ENCODE results near the gene SCAF8.
A peak's percentile ranks its signal among the peaks of the same experiment; 100 is the strongest.
"Not testable (repeated sequence)": the region's sequence is repeated elsewhere in the genome, so short reads cannot be mapped to it uniquely, and the experiment has no call there.

The SCAF8 gene, protein sequence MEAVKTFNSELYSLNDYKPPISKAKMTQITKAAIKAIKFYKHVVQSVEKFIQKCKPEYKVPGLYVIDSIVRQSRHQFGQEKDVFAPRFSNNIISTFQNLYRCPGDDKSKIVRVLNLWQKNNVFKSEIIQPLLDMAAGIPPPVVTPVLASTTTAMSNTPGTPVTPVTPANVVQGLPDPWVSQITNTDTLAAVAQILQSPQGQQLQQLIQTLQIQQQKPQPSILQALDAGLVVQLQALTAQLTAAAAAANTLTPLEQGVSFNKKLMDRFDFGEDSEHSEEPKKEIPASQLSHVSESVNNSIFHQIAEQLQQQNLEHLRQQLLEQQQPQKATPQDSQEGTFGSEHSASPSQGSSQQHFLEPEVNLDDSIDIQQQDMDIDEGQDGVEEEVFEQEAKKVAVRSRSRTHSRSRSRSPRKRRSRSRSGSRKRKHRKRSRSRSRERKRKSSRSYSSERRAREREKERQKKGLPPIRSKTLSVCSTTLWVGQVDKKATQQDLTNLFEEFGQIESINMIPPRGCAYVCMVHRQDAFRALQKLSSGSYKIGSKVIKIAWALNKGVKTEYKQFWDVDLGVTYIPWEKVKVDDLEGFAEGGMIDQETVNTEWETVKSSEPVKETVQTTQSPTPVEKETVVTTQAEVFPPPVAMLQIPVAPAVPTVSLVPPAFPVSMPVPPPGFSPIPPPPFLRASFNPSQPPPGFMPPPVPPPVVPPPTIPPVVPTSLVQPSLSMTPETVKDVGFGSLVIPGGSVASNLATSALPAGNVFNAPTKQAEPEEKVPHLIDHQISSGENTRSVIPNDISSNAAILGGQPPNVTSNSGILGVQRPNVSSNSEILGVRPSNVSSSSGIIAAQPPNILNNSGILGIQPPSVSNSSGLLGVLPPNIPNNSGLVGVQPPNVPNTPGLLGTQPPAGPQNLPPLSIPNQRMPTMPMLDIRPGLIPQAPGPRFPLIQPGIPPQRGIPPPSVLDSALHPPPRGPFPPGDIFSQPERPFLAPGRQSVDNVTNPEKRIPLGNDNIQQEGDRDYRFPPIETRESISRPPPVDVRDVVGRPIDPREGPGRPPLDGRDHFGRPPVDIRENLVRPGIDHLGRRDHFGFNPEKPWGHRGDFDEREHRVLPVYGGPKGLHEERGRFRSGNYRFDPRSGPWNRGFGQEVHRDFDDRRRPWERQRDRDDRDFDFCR (N-terminal part only)

DNA sequence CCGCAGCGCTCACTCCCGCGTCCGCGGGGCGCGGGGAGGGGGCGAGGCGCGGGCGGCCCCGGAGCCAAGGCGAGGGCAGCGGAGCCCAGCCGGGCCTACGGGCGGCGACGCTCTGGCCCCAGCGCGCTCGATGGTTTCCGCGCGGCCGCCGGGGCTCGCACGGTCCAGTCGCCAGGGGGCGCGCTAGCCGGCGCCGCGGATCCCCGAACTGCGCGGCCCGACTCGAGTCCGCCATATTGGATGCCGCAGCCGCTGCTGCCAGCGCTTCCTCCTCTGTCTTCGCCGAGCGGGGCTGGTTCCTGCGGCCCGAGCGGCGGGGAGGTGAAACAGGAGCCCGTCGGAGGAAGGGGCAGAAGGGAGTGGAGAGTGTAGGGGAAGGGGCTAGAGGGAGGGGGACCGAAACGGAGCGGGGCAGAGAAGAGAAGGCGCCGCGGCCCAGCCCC lies at the start of gene SCAF8:
Gene SCAF8 (plus strand): TSS at position 234 of the 443 bp plus-strand sequence. CDS start 485 bp downstream, outside the sequence.
- Mint-ChIP-seq H3K4me1 (ENCODE audit: low read depth) (peaks cover 27% of the 10 kb centered on the region), H3K4me3 (peak within 1 kb of the TSS; percentile 88), H3K36me3 (ENCODE audit: low read depth) (peaks cover 10% of the 10 kb centered on the region), H3K27ac (peak within 1 kb of the TSS; percentile 89), H3K27me3 (ENCODE audit: low read depth) (no peaks in the 10 kb centered on the region), H3K9me3 (no peaks in the 10 kb centered on the region)

DNA sequence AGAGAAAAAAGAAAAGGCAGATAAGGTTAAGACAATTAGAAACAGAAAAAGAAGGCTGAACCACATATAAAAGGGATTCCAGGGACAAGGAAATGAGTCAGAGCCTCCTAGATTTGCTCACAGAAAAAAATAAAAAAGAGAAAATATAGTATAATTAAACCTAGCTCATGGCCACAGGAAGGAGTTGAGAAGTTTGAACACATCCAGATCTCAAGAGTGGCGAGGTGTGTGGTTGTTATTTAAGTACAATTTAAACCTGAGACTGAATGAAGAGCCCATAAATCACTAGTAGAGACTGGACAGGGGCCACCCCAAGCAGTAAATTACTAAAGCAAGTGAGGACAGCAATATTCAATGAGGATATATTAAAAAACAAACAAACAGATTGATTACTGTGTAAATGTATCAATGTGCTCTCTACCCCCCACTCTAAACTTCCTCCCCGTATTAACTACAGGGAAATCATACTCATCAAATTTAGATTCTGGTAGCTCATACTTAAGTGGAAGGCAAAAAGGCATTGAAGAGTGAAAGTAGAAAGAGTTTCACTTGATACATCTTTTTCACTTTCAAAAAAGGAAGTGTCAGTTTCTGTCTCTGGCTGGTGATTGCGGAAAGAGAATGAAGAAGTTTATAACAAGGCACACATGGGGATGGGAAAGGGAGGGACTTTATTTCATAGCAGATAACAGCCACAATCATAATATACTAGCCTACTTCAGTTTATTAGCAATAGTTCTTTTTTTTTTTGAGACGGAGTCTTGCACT lies 49.3 kb upstream of the SCAF8 start:
- H3K4me3 Mint-ChIP-seq = no peak overlapping the region
- peaks cover 7% of the 10 kb centered on the region for H3K4me1 Mint-ChIP-seq (ENCODE audit: low read depth)
- peaks cover 23% of the 10 kb centered on the region for H3K27me3 Mint-ChIP-seq (ENCODE audit: low read depth)
- H3K9me3 Mint-ChIP-seq = no peaks in the 10 kb centered on the region
- no peak overlapping the region for H3K27ac Mint-ChIP-seq
- no peaks in the 10 kb centered on the region for H3K36me3 Mint-ChIP-seq (ENCODE audit: low read depth)

DNA sequence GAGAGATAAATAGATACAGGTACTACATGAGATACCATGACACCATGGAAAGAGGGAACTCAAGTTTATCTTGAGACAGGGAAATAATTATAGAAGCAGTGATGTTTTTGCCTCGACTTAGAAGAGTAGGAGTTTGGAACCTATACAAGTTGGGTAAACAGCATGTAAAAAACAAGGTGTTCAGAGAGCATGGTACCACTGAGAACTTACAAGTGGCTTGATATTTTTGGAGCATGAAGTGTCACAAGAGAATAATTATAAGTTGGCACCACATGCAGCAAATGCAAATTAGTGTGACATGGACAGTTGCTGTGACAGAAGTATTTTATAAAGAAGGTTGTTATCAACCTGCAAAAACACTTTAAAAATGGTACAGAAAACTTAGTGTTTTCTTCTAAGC lies 47.1 kb upstream of the SCAF8 start:
- no peak overlapping the region for H3K4me3 Mint-ChIP-seq

DNA sequence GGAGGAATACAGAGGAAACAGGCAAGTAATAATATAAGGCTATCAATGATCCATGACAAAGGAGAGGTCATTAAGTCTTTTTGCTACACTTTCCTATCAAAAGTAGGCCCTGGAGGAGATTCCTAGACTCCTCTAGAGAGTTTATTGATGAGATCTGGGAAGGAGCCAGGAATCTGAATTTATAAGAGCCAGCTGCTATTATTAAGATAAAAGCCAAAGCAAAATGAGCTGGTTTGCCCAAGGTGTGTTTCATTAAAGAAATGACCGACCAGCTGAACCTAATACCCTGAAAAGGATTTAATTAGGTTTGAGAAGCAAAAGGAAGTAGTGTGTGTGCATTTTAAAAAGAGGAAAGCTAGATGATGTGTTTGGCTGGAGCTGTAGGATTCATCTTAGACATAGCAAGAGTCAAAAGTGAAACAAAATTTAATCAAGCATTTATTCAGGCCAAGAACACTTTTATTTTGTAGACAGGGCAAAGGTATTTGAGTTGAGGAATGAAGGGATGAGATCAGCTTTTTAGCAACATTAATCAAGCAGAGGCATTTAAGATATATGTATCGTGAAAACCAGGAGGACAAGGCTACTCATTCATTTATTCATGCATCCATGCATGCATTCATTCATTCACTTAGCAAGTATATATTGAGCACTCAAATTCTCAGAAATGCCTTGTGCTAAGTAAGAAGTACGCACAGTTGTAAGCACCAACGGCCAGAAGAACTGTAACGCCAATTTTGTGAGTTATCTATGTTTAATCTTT lies 43.5 kb upstream of the SCAF8 start:
- no peaks in the 10 kb centered on the region for H3K27me3 Mint-ChIP-seq (ENCODE audit: low read depth)
- H3K36me3 Mint-ChIP-seq (ENCODE audit: low read depth) = no peaks in the 10 kb centered on the region
- no peak overlapping the region for H3K27ac Mint-ChIP-seq
- no peak overlapping the region for H3K4me3 Mint-ChIP-seq
- H3K9me3 Mint-ChIP-seq = no peaks in the 10 kb centered on the region
- H3K4me1 Mint-ChIP-seq (ENCODE audit: low read depth) = no peaks in the 10 kb centered on the region

More for the DNA sequence above, 47.1 kb upstream of the SCAF8 start:
- H3K4me1 Mint-ChIP-seq (ENCODE audit: low read depth) = peaks cover 7% of the 10 kb centered on the region
- H3K27ac Mint-ChIP-seq = no peak overlapping the region
- H3K36me3 Mint-ChIP-seq (ENCODE audit: low read depth) = no peaks in the 10 kb centered on the region
- no peaks in the 10 kb centered on the region for H3K9me3 Mint-ChIP-seq
- peaks cover 17% of the 10 kb centered on the region for H3K27me3 Mint-ChIP-seq (ENCODE audit: low read depth)

DNA sequence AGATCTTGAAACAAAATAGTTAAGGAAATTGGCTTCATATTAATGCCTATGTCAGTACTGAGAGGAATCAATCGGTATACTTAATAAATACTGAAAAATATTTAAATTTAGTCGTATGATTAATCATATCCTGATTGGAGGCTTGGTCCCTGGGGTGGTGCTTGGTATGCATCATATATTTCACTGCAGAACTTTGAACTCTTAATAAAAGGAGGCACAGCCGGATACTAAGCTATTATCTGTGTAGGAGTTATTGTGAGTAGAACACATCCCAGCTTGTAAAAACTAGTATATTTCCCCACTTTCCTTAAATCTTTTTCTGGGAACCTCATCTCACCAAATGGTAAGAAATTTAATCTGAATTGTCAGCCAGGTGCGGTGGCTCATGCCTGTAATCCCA lies 42.4 kb upstream of the SCAF8 start:
- no peaks in the 10 kb centered on the region for H3K27me3 Mint-ChIP-seq (ENCODE audit: low read depth)
- no peaks in the 10 kb centered on the region for H3K9me3 Mint-ChIP-seq
- no peak overlapping the region for H3K4me3 Mint-ChIP-seq
- no peak overlapping the region for H3K27ac Mint-ChIP-seq
- no peaks in the 10 kb centered on the region for H3K36me3 Mint-ChIP-seq (ENCODE audit: low read depth)
- H3K4me1 Mint-ChIP-seq (ENCODE audit: low read depth) = no peaks in the 10 kb centered on the region

DNA sequence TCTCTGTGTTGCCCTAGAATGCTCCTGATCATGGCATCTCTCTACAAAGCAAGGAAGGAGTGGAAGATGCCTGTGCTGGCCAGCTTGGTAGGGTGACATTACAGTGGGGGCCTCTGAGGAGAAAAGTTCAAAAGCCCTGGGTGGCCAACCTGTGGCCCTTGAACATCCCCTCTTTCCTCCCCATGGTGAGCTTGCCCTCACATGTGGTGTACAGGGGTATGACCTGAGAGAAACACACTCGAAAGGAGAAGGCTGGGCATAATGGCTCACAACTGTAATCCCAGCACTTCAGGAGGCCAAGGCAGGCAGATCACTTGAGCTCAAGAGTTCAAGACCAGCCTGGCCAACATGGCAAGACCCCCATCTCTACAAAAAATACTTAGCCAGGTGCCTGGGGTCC lies 36.6 kb upstream of the SCAF8 start:
- Mint-ChIP-seq H3K36me3 (ENCODE audit: low read depth) (no peaks in the 10 kb centered on the region), H3K4me1 (ENCODE audit: low read depth) (no peaks in the 10 kb centered on the region), H3K4me3 (no peak overlapping the region), H3K9me3 (no peaks in the 10 kb centered on the region), H3K27ac (no peak overlapping the region), H3K27me3 (ENCODE audit: low read depth) (no peaks in the 10 kb centered on the region)

DNA sequence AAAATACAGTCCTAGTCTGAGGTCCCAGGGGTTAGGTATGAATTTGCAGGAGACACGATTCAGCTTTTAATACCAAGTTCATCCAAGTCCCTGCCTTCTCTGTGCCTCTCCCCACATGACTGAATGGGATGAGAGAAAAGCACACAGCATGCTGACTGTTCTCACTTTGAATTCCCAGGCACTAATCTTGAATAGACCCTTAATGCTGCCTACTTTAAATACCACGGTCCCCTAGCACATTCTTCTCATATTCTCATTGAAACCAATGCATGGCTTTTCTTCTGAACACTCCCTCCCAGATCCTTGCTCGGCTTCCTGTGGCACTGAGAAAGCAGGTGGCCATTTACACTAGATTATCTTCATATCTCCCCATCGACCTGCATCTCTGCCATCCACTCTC lies 30.1 kb upstream of the SCAF8 start:
- H3K27ac Mint-ChIP-seq = no peak overlapping the region
- H3K4me1 Mint-ChIP-seq (ENCODE audit: low read depth) = no peaks in the 10 kb centered on the region
- no peaks in the 10 kb centered on the region for H3K9me3 Mint-ChIP-seq
- no peaks in the 10 kb centered on the region for H3K36me3 Mint-ChIP-seq (ENCODE audit: low read depth)
- no peak overlapping the region for H3K4me3 Mint-ChIP-seq
- peaks cover 12% of the 10 kb centered on the region for H3K27me3 Mint-ChIP-seq (ENCODE audit: low read depth)

DNA sequence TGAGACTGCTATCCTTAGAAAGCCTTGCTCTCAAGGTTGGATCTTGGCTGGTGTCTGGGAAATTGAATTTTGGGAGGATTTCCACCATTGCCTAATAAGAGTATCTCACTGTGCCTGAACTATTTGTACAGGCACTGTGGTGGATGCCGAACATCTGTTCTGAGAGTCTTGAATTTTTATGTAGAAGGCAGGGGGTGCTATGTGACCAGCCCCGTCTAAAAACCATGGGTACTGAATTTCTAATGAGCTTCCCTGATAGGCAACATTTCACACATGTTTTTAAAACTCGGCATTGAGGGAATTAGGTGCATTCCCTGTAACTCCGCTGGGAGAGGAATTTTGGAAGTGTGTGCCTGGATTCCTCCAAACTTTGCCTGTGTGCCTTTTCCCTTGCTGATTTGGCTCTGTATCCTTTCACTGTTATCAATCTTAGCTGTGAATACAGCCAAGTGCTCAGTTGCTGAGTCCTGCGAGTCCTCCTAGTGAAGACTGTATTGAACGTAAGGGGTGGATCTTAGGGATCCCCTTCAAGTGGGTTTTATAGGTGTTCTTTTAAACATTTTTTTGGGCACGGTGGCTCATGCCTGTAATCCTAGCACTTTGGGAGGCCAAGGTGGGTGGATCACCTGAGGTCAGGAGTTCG lies 27.6 kb upstream of the SCAF8 start:
- Mint-ChIP-seq H3K36me3 (ENCODE audit: low read depth) (no peaks in the 10 kb centered on the region), H3K4me1 (ENCODE audit: low read depth) (no peaks in the 10 kb centered on the region)

DNA sequence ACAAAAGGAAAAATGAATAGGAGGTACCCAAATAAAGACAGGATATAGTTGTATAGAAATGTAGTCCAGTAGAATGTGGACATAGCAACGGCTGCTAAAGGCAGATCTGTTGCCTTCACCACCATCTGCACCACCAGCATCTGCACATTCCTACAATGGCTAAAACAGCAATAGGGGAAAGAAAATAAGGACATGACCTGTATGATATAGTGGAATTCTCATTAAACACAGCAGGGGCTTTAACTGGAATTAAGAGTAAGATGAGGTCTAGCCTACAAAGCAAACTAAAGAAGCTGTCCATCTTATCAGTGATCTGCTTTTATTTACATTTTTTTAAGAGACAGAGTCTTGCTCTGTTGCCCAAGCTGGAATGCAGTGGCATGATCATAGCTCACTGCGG lies 26.8 kb upstream of the SCAF8 start:
- peaks cover 12% of the 10 kb centered on the region for H3K27me3 Mint-ChIP-seq (ENCODE audit: low read depth)
- no peaks in the 10 kb centered on the region for H3K4me1 Mint-ChIP-seq (ENCODE audit: low read depth)
- no peak overlapping the region for H3K4me3 Mint-ChIP-seq
- H3K36me3 Mint-ChIP-seq (ENCODE audit: low read depth) = no peaks in the 10 kb centered on the region
- H3K27ac Mint-ChIP-seq = no peak overlapping the region
- H3K9me3 Mint-ChIP-seq = no peaks in the 10 kb centered on the region

More for the DNA sequence above, 27.6 kb upstream of the SCAF8 start:
- H3K27ac Mint-ChIP-seq = no peak overlapping the region
- H3K9me3 Mint-ChIP-seq = no peaks in the 10 kb centered on the region
- H3K27me3 Mint-ChIP-seq (ENCODE audit: low read depth) = peaks cover 12% of the 10 kb centered on the region
- H3K4me3 Mint-ChIP-seq = no peak overlapping the region

DNA sequence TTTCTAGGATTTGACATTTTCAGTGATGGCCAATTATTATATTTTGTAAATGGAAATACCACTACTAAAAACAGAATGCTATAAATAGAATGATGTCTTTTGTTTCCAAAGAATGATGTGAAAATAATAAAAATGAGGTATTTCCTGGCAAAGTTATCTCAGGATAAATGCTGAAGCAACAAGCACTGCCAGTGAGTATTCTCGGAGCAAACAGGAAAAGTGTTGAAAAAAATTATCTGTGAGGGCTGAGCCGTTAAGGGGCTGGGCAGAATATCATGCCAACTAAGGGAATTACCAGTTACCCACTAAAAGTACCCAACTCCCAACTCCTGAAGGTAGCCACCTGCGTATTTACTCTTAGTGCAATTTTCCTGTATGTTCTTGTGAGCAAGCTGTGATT lies 23.6 kb upstream of the SCAF8 start:
- Mint-ChIP-seq H3K36me3 (ENCODE audit: low read depth) (no peaks in the 10 kb centered on the region), H3K9me3 (no peaks in the 10 kb centered on the region), H3K4me1 (ENCODE audit: low read depth) (no peaks in the 10 kb centered on the region), H3K27me3 (ENCODE audit: low read depth) (peaks cover 3% of the 10 kb centered on the region), H3K27ac (no peak overlapping the region), H3K4me3 (no peak overlapping the region)

DNA sequence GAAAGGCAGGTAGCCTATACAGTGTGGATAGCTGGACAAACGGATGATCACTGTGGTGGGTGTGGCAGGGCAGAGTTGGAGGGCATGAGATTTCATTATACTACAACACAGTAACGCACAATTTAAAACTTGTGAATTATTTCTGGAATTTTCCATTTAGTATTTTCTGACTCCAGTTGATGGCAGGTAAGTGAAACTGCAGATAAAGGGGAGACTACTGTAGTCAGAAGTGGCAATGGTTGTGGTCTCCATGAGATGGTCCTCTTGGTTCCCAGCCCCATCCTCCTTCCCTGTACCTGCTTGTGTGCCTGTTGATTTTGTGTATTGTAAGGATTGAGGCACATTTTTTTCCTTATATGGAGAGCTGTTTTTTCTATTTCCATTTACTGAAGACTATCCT lies 22.5 kb upstream of the SCAF8 start:
- H3K4me1 Mint-ChIP-seq (ENCODE audit: low read depth) = no peaks in the 10 kb centered on the region

DNA sequence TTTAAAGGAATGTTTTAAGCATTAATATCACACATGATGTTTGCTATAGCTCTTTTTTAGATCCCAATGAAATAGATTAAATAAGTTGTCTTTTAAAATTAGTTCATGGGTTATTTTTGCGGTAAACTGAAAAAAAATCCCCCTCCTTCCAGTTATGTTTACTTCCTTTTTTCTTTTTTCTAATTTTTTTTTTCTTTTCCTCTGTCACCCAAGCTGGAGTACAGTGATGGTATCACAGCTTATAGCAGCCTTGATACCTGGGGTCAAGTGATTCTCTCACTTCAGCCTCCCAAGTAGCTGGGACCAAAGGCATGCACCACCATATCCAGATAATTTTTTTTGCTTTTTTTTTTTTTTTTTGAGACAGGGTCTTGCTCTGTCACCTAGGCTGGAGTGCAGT lies 17.8 kb upstream of the SCAF8 start:
- no peak overlapping the region for H3K4me3 Mint-ChIP-seq
- H3K27me3 Mint-ChIP-seq (ENCODE audit: low read depth) = peaks cover 3% of the 10 kb centered on the region
- H3K36me3 Mint-ChIP-seq (ENCODE audit: low read depth) = peaks cover 3% of the 10 kb centered on the region
- no peaks in the 10 kb centered on the region for H3K4me1 Mint-ChIP-seq (ENCODE audit: low read depth)
- H3K27ac Mint-ChIP-seq = no peak overlapping the region
- H3K9me3 Mint-ChIP-seq = peaks cover 13% of the 10 kb centered on the region

More for the DNA sequence above, 22.5 kb upstream of the SCAF8 start:
- Mint-ChIP-seq H3K9me3 (no peaks in the 10 kb centered on the region), H3K27me3 (ENCODE audit: low read depth) (peaks cover 3% of the 10 kb centered on the region), H3K36me3 (ENCODE audit: low read depth) (no peaks in the 10 kb centered on the region), H3K4me3 (no peak overlapping the region), H3K27ac (no peak overlapping the region)

DNA sequence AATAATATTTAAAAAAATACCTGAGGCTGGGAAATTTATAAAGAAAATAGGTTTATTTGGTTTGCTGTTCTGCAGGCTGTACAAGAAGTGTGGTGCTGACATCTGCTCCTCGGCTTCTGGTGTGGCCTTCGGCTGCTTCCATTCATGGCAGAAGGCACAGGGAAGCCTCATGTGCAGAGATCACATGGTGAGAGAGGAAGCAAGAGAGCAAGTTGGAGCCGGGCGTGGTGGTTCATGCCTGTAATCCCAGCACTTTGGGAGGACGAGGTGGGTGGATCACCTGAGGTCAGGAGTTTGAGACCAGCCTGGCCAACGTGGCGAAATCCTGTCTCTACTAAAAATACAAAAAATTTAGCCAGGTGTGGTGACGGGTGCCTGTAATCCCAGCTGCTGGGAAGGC lies 16.9 kb upstream of the SCAF8 start:
- H3K4me1 Mint-ChIP-seq (ENCODE audit: low read depth); H3K27ac Mint-ChIP-seq; H3K36me3 Mint-ChIP-seq (ENCODE audit: low read depth); H3K27me3 Mint-ChIP-seq (ENCODE audit: low read depth); H3K4me3 Mint-ChIP-seq: not testable (repeated sequence)
- peaks cover 13% of the 10 kb centered on the region for H3K9me3 Mint-ChIP-seq

Data from T-helper 1 cell treated with Interleukin-12 subunit alpha and Interleukin-12 subunit beta and Interleukin-4 antibody, amounts not matched to agents 30 μg/mL and 1 μg/mL, for 36 hours (primary cell).